Forelimb muscle (tissue), 1 donor: Measurements from ENCODE around the gene CDK14. TPM values are rescaled to one million over a fixed set of nuclear protein-coding genes. Genes with fewer than 3 reads are reported as not detected.

Experiments used
- DNase-seq: peaks from one replicate; pipeline ENCODE4 v3.0.0-alpha.2; 2013; ENCODE audit warnings: low read depth
- polyA plus RNA-seq: library from polyadenylated mRNA; unstranded; fragments of 120-200 nt; gene quantifications from one replicate; pipeline ENCODE4 v1.2.1, GENCODE V29; 2013; ENCODE audit not compliant: insufficient read length

CDK14 gene
- polyA plus RNA-seq, 1 donor = 17.2 TPM

- no peak for DNase-seq
These were observed 398.5 kb downstream of the CDK14 start for GRCh38 chr7:90994601-90995000.

- no peak for DNase-seq
These were observed 399.9 kb downstream of the CDK14 start for GRCh38 chr7:90995996-90996395.

- no peak for DNase-seq
These were observed 404.2 kb downstream of the CDK14 start for GRCh38 chr7:90999989-91000979.

- no peak for DNase-seq
These were observed 408.9 kb downstream of the CDK14 start for GRCh38 chr7:91005024-91005423.

GRCh38 chr7:91005841-91006240 lies 409.7 kb downstream of the CDK14 start:
- DNase-seq = no peak

- no peak for DNase-seq
These were observed 411.2 kb downstream of the CDK14 start for GRCh38 chr7:91007371-91007770.

- DNase-seq = no peak
These were observed 417.0 kb downstream of the CDK14 start for GRCh38 chr7:91013078-91013477.

- no peak for DNase-seq
These were observed 423.7 kb downstream of the CDK14 start for GRCh38 chr7:91019686-91020385.

GRCh38 chr7:91020636-91021385 lies 424.7 kb downstream of the CDK14 start:
- no peak for DNase-seq

GRCh38 chr7:91021956-91022355 lies 425.8 kb downstream of the CDK14 start:
- no peak for DNase-seq

GRCh38 chr7:91025906-91026390 lies 429.8 kb downstream of the CDK14 start:
- DNase-seq = no peak

- DNase-seq = no peak
These were observed 433.6 kb downstream of the CDK14 start for GRCh38 chr7:91029688-91030087.

GRCh38 chr7:91030680-91031380 lies 434.7 kb downstream of the CDK14 start:
- DNase-seq = no peak

- no peak for DNase-seq
These were observed 435.6 kb downstream of the CDK14 start for GRCh38 chr7:91031757-91032156.

GRCh38 chr7:91033574-91033973 lies 437.5 kb downstream of the CDK14 start:
- DNase-seq = no peak

GRCh38 chr7:91034459-91035368 lies 438.6 kb downstream of the CDK14 start:
- DNase-seq = no peak

- no peak for DNase-seq
These were observed 442.9 kb downstream of the CDK14 start for GRCh38 chr7:91039033-91039432.

- DNase-seq = no peak
These were observed 445.0 kb downstream of the CDK14 start for GRCh38 chr7:91041141-91041540.

GRCh38 chr7:91041901-91042484 lies 445.9 kb downstream of the CDK14 start:
- no peak for DNase-seq

- no peak for DNase-seq
These were observed 447.1 kb downstream of the CDK14 start for GRCh38 chr7:91043186-91043585.
